Measurements from ENCODE around the gene CFAP141. TPM values are rescaled to one million over a fixed set of nuclear protein-coding genes. Genes with fewer than 3 reads are reported as not detected.

The CFAP141 gene
- total RNA-seq, 2 donors from 2014 or later: not detected

DNA sequence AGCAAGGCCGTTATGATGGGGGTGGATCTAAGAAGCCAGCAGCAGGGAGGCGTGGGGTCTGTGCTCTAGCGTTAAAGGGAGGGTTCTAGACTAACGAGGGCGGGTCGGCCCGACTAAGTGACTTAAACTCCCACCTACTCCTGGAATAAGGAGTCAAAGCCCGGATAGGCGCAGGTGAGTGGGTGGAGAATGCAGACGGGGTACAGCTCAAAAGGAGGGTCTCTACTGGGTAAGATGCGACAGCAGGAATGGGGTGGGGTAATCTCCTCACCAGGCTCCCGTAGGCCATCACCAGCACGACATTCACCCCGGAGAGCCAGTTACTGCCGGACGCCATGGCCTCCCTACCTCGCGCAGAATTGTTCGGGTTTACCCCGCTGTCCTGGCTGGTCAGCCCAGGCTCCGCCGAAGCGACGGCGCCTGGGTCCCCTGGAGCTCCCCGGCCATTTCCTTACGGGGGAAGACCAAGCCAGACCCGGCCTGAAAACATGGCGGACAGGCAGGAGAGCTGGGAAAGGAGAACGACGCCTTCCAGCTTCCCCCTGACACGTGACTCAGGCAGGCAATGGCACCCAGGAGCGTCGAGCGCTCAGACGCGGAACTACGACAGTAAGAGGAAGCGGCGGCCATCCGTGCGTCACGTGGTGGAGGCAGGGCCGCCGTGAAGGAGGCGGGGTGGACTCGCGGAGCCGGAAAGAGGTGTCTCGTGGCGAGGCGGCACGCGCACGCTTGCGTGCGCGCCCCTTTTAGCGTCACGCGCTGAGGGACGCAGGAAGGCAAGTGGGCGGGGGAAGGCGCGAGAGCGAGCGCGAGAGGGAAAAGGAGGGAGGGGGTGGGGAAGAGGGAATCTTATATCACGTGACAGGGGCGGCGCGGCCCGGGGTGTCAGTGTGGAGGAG is 14.2 kb upstream of the CFAP141 start, which contains the start of gene UBAP2L:
Gene UBAP2L (plus strand): TSS at position 885 of the 899 bp plus-strand sequence. CDS start 4,169 bp downstream, outside the sequence.
- ATAC-seq (ENCODE audit: insufficient number of reproducible peaks, low FRiP score, low read depth) (peak; percentile 95), DNase-seq (ENCODE audit: low spot score) (peak; percentile 95)
- TF ChIP-seq, protein P1, sequence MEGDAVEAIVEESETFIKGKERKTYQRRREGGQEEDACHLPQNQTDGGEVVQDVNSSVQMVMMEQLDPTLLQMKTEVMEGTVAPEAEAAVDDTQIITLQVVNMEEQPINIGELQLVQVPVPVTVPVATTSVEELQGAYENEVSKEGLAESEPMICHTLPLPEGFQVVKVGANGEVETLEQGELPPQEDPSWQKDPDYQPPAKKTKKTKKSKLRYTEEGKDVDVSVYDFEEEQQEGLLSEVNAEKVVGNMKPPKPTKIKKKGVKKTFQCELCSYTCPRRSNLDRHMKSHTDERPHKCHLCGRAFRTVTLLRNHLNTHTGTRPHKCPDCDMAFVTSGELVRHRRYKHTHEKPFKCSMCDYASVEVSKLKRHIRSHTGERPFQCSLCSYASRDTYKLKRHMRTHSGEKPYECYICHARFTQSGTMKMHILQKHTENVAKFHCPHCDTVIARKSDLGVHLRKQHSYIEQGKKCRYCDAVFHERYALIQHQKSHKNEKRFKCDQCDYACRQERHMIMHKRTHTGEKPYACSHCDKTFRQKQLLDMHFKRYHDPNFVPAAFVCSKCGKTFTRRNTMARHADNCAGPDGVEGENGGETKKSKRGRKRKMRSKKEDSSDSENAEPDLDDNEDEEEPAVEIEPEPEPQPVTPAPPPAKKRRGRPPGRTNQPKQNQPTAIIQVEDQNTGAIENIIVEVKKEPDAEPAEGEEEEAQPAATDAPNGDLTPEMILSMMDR (IDR thresholded peaks at IDR 0.05): no peak
- H3K27me3 ChIP-seq (replicated peaks; ENCODE audit: insufficient read depth): no peaks in the 10 kb centered on the region
- H3K4me3 ChIP-seq: peak within 1 kb of the TSS; percentile 97
- no peaks in the 10 kb centered on the region for H3K9me3 ChIP-seq
- peaks cover 10% of the 10 kb centered on the region for H3K36me3 ChIP-seq
- H3K27ac ChIP-seq: peak within 1 kb of the TSS; percentile 97 to 99
- H3K4me1 ChIP-seq (ENCODE audit: control insufficient read depth in 1 of 2, low read depth in 2 of 2): peaks cover 24 to 62% of the 10 kb centered on the region in 2 donors

DNA sequence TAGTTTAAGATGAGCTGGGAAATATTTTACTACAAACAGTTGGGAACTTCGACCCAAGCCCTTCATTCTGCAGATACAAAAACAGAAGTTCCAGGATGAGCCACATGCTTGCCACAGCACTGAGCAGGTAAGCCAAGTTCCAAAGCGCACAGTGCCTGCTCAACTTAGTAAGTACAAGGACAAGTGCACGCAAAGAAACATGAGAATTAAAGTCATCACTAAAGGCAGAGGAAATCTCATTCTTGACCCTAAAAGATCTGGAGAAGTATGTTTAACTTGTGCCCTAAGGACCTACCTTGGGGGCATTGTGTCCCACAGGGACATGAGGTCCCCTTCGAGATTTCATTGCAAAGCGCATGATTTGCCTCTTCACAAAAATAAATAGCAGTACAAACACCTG is 13.4 kb upstream of the CFAP141 start:
- H3K27ac ChIP-seq: peak overlapping the region; percentile 97 to 99
- no peaks in the 10 kb centered on the region for H3K9me3 ChIP-seq
- peak overlapping the region; percentile 97 for H3K4me3 ChIP-seq
- DNase-seq (ENCODE audit: low spot score) (no peak), ATAC-seq (ENCODE audit: insufficient number of reproducible peaks, low FRiP score, low read depth) (no peak)
- no peaks in the 10 kb centered on the region for H3K27me3 ChIP-seq (replicated peaks; ENCODE audit: insufficient read depth)
- TF ChIP-seq, protein P1 (IDR thresholded peaks at IDR 0.05): no peak
- peaks cover 10% of the 10 kb centered on the region for H3K36me3 ChIP-seq
- H3K4me1 ChIP-seq (ENCODE audit: control insufficient read depth in 1 of 2, low read depth in 2 of 2): peaks cover 24 to 55% of the 10 kb centered on the region in 2 donors

DNA sequence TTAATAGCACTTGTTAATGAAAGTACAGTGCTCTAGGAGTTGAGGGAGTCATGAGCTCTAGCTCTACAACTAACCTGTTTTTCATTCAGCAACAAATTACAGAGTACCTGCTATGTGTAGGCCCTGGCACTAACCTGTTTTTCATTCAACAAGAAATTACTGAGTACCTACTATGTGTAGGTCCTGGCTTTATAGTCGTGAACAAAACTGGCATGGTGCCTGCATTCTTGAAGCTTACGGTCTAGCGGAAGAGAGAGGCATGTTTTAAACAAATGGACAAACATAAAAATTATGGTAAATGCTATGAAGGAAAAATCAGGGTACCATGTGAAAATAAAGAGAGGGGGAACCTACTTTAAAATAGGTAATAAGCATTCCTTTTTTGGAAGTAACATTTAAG is 12.4 kb upstream of the CFAP141 start:
- Histone ChIP-seq H3K27me3 (replicated peaks; ENCODE audit: insufficient read depth) (no peaks in the 10 kb centered on the region), H3K9me3 (no peaks in the 10 kb centered on the region), H3K36me3 (peaks cover 20% of the 10 kb centered on the region), H3K4me3 (peak overlapping the region; percentile 97), H3K4me1 (ENCODE audit: control insufficient read depth in 1 of 2, low read depth in 2 of 2) (peaks cover 24 to 47% of the 10 kb centered on the region in 2 donors), H3K27ac (no peak overlapping the region)
- ATAC-seq (ENCODE audit: insufficient number of reproducible peaks, low FRiP score, low read depth) (no peak), DNase-seq (ENCODE audit: low spot score) (no peak)
- TF ChIP-seq, protein P1 (IDR thresholded peaks at IDR 0.05): no peak

DNA sequence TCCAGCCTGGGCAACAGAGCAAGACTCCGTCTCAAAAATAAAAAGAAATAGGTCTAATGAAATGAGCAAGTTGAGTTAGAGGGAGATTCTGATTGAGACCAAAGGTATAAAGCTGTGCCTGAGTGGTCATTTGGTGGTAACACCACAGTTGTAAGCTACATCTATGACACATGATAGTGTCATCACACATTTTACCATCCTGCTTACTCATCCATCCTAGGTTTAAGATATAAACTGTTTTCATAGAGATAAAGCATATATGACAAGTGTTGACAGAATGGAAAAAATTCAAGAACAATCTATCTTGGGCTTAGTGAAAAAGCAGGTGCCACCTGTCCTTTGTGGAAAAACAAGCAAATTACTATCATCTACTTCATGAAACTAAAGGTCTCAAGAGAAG is 7.1 kb upstream of the CFAP141 start:
- Histone ChIP-seq H3K9me3 (no peaks in the 10 kb centered on the region), H3K4me3 (no peak overlapping the region), H3K4me1 (ENCODE audit: control insufficient read depth in 1 of 2, low read depth in 2 of 2) (peaks cover 5 to 13% of the 10 kb centered on the region in 2 donors), H3K36me3 (peaks cover 55% of the 10 kb centered on the region), H3K27ac (no peak overlapping the region), H3K27me3 (replicated peaks; ENCODE audit: insufficient read depth) (no peaks in the 10 kb centered on the region)
- TF ChIP-seq, protein P1 (IDR thresholded peaks at IDR 0.05): no peak
- ATAC-seq (ENCODE audit: insufficient number of reproducible peaks, low FRiP score, low read depth) (no peak), DNase-seq (ENCODE audit: low spot score) (no peak)

DNA sequence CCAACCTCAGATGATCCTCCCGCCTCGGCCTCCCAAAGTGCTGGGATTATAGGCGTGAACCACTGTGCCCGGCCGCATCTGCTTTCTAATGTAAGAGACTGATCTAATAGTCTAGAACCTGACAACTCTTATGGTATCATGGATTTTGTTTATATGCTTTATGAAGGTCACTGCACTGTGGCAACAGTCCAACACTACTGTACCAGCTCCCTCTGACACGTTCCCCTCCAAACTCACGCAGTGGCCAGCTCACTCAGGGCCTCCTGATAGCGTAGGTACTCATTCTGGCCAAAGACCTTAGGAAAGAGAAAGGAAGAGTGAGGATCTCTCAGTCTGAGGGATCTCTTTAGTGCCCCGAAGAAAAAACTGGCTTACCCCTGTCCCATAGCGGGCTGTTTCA is 6.0 kb upstream of the CFAP141 start:
- DNase-seq (ENCODE audit: low spot score) (no peak), ATAC-seq (ENCODE audit: insufficient number of reproducible peaks, low FRiP score, low read depth) (no peak)
- Histone ChIP-seq H3K4me3 (no peak overlapping the region), H3K36me3 (peaks cover 50% of the 10 kb centered on the region), H3K27ac (no peak overlapping the region), H3K9me3 (no peaks in the 10 kb centered on the region), H3K27me3 (replicated peaks; ENCODE audit: insufficient read depth) (no peaks in the 10 kb centered on the region), H3K4me1 (ENCODE audit: control insufficient read depth in 1 of 2, low read depth in 2 of 2) (peaks cover 0 to under 1% of the 10 kb centered on the region in 2 donors)
- TF ChIP-seq, protein P1 (IDR thresholded peaks at IDR 0.05): no peak
